ENCODE measurements around the gene MYDGF.

Gene MYDGF

GRCh38 chr19:4656102-4656501 lies 14.0 kb downstream of the MYDGF start:
- no peak overlapping the region for H3K4me3 ChIP-seq (replicated peaks; ENCODE audit: insufficient read depth, low read length)
- no peaks in the 10 kb centered on the region for H3K27me3 ChIP-seq (ENCODE audit: insufficient read depth, poor library complexity, severe bottlenecking)
- no peak for DNase-seq (ENCODE audit: low read depth in 1 of 2, low spot score in 1 of 2)
- TF ChIP-seq POLR2AphosphoS5 (IDR thresholded peaks at IDR 0.05; ENCODE audit: low read depth) (peak; percentile 42), SPI1 (IDR thresholded peaks at IDR 0.05; ENCODE audit: borderline replicate concordance, low read depth) (no peak), REST (IDR thresholded peaks at IDR 0.05; ENCODE audit: insufficient replicate concordance, low read depth) (no peak), GABPA (IDR thresholded peaks at IDR 0.05; ENCODE audit: low read depth) (no peak), CTCF (IDR thresholded peaks at IDR 0.05; ENCODE audit: insufficient read depth, low read length) (no peak)
- no peak overlapping the region for H3K27ac ChIP-seq (replicated peaks)

GRCh38 chr19:4654437-4655361 lies 15.4 kb downstream of the MYDGF start:
- peak; percentile 26 to 56 for DNase-seq (ENCODE audit: low read depth in 1 of 2, low spot score in 1 of 2)
- no peak for TF ChIP-seq SPI1 (IDR thresholded peaks at IDR 0.05; ENCODE audit: borderline replicate concordance, low read depth)
- no peak for TF ChIP-seq POLR2AphosphoS5 (IDR thresholded peaks at IDR 0.05; ENCODE audit: low read depth)
- no peak for TF ChIP-seq GABPA (IDR thresholded peaks at IDR 0.05; ENCODE audit: low read depth)
- no peak for TF ChIP-seq REST (IDR thresholded peaks at IDR 0.05; ENCODE audit: insufficient replicate concordance, low read depth)
- no peak for TF ChIP-seq CTCF (IDR thresholded peaks at IDR 0.05; ENCODE audit: insufficient read depth, low read length)
- H3K27me3 ChIP-seq (ENCODE audit: insufficient read depth, poor library complexity, severe bottlenecking), result no peaks in the 10 kb centered on the region
- peak overlapping the region; percentile 6; the same call in 1 of the 2 replicates for H3K27ac ChIP-seq (replicated peaks)
- no peak overlapping the region for H3K4me3 ChIP-seq (replicated peaks; ENCODE audit: insufficient read depth, low read length)

- no peaks in the 10 kb centered on the region for H3K27me3 ChIP-seq (ENCODE audit: insufficient read depth, poor library complexity, severe bottlenecking)
- TF ChIP-seq GABPA (IDR thresholded peaks at IDR 0.05; ENCODE audit: low read depth), result no peak
- TF ChIP-seq SPI1 (IDR thresholded peaks at IDR 0.05; ENCODE audit: borderline replicate concordance, low read depth), result no peak
- no peak for TF ChIP-seq REST (IDR thresholded peaks at IDR 0.05; ENCODE audit: insufficient replicate concordance, low read depth)
- TF ChIP-seq CTCF (IDR thresholded peaks at IDR 0.05; ENCODE audit: insufficient read depth, low read length), result no peak
- TF ChIP-seq POLR2AphosphoS5 (IDR thresholded peaks at IDR 0.05; ENCODE audit: low read depth), result no peak
- no peak for DNase-seq (ENCODE audit: low read depth in 1 of 2, low spot score in 1 of 2)
- H3K4me3 ChIP-seq (replicated peaks; ENCODE audit: insufficient read depth, low read length), result no peak overlapping the region
- H3K27ac ChIP-seq (replicated peaks), result no peak overlapping the region
Measured at GRCh38 chr19:4653793-4654436, 16.2 kb downstream of the MYDGF start.
